GM18868 (cell line): Measurements from ENCODE around the gene BFSP2.
"Not testable (repeated sequence)": the region's sequence is repeated elsewhere in the genome, so short reads cannot be mapped to it uniquely, and the experiment has no call there.

Experiments
- ATAC-seq: cut with Tn5 transposase; IDR thresholded peaks from one replicate; pipeline ENCODE4 v1.9.1; 2021; ENCODE audit warnings: mild to moderate bottlenecking, moderate library complexity; ENCODE audit not compliant: unreplicated experiment

The BFSP2 gene

GRCh38 chr3:133475245-133476010 is 75.6 kb downstream of the BFSP2 start:
- ATAC-seq = peak; percentile 72

- no peak for ATAC-seq
These were observed 77.1 kb downstream of the BFSP2 start for GRCh38 chr3:133476971-133477375.

- ATAC-seq = peak; percentile 30
These were observed 77.6 kb downstream of the BFSP2 start for GRCh38 chr3:133477487-133477886.

- ATAC-seq = no peak
These were observed 78.8 kb downstream of the BFSP2 start for GRCh38 chr3:133478624-133479023.

- no peak for ATAC-seq
These were observed 79.5 kb downstream of the BFSP2 start for GRCh38 chr3:133479401-133479800.

- peak; percentile 55 for ATAC-seq
These were observed 80.2 kb downstream of the BFSP2 start for GRCh38 chr3:133479895-133480669.

- ATAC-seq = not testable (repeated sequence)
These were observed 82.6 kb downstream of the BFSP2 start for GRCh38 chr3:133482474-133482873.

- no peak for ATAC-seq
These were observed 86.8 kb downstream of the BFSP2 start for GRCh38 chr3:133486658-133487057.

GRCh38 chr3:133487204-133487603 is 87.3 kb downstream of the BFSP2 start:
- no peak for ATAC-seq

GRCh38 chr3:133487920-133488540 is 88.2 kb downstream of the BFSP2 start:
- no peak for ATAC-seq

GRCh38 chr3:133488785-133489367 is 89.0 kb downstream of the BFSP2 start:
- no peak for ATAC-seq

GRCh38 chr3:133489466-133490085 is 89.7 kb downstream of the BFSP2 start:
- ATAC-seq = no peak

GRCh38 chr3:133490468-133491351 is 90.9 kb downstream of the BFSP2 start:
- ATAC-seq = peak; percentile 85

- ATAC-seq = peak; percentile 3
These were observed 91.7 kb downstream of the BFSP2 start for GRCh38 chr3:133491481-133492059.

- no peak for ATAC-seq
These were observed 92.4 kb downstream of the BFSP2 start for GRCh38 chr3:133492159-133492741.

GRCh38 chr3:133494469-133494868 is 94.6 kb downstream of the BFSP2 start:
- no peak for ATAC-seq

- not testable (repeated sequence) for ATAC-seq
These were observed 102.7 kb downstream of the BFSP2 start for GRCh38 chr3:133502542-133502941.

GRCh38 chr3:133503409-133503808 is 103.6 kb downstream of the BFSP2 start:
- no peak for ATAC-seq

GRCh38 chr3:133504736-133505135 is 104.9 kb downstream of the BFSP2 start:
- no peak for ATAC-seq
